Measurements from ENCODE around the gene ELF2. TPM values are rescaled to one million over a fixed set of nuclear protein-coding genes. Genes with fewer than 3 reads are reported as not detected.
"Not testable (repeated sequence)": the region's sequence is repeated elsewhere in the genome, so short reads cannot be mapped to it uniquely, and the experiment has no call there.

Gene ELF2
- total RNA-seq, 1 experiment from 2014 or later = 26.5 TPM

DNA sequence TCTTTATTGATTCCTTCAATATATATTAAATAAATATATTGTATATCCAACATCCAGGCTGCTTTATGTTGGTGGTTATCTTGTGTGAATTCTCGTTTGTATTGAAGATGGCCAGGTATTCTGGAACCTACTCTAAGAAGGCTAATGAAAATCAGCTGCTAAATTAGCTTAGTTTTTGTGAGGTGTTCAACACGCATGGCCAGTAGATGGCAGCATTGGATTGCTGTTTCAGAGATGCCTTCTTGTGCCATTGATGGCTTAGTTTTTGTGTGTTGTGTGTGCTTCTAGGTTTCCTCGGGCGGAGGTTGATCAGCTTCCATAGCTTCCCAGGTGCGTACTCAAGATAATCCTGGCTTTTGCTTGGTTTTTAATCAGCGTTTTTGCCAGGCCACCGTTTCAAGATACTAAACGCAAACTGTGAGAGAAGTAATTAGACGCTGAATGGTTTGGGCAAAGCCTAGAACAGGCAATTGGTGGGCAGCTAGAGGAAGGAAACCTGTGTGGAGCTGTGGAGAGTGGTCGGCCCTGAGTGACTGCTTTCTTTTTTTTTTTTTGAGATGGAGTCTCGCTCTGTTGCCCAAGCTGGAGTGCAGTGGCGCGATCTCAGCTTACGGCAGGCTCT lies 146.3 kb downstream of the ELF2 start:
- H3K4me1 Mint-ChIP-seq (ENCODE audit: insufficient read depth, unreplicated experiment) = peaks cover 11% of the 10 kb centered on the region
- H3K27ac Mint-ChIP-seq (ENCODE audit: low read depth, unreplicated experiment) = no peak overlapping the region
- ChIA-PET POLR2A (interaction anchor here (1.1 to 4.6 kb wide), 9 partner anchors 10 to 265 kb away, joined by 3 to 56 read pairs (median 6); partner anchors contain the start of genes ELF2 and NOCT), CTCF (interaction anchor here (0.6 to 7.5 kb wide), 50 partner anchors 11 to 621 kb away, joined by 3 to 84 read pairs (median 4); partner anchors contain the start of gene NOCT)
- H3K4me3 Mint-ChIP-seq (ENCODE audit: unreplicated experiment) = no peak overlapping the region
- peak; percentile 85 for DNase-seq (ENCODE audit: unreplicated experiment)
- peaks cover 16% of the 10 kb centered on the region for H3K36me3 Mint-ChIP-seq (ENCODE audit: insufficient read depth, unreplicated experiment)
- TF ChIP-seq, protein P1, sequence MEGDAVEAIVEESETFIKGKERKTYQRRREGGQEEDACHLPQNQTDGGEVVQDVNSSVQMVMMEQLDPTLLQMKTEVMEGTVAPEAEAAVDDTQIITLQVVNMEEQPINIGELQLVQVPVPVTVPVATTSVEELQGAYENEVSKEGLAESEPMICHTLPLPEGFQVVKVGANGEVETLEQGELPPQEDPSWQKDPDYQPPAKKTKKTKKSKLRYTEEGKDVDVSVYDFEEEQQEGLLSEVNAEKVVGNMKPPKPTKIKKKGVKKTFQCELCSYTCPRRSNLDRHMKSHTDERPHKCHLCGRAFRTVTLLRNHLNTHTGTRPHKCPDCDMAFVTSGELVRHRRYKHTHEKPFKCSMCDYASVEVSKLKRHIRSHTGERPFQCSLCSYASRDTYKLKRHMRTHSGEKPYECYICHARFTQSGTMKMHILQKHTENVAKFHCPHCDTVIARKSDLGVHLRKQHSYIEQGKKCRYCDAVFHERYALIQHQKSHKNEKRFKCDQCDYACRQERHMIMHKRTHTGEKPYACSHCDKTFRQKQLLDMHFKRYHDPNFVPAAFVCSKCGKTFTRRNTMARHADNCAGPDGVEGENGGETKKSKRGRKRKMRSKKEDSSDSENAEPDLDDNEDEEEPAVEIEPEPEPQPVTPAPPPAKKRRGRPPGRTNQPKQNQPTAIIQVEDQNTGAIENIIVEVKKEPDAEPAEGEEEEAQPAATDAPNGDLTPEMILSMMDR (IDR thresholded peaks at IDR 0.05; ENCODE audit: unreplicated experiment) = peak; percentile 70
- H3K27me3 Mint-ChIP-seq (ENCODE audit: insufficient read depth, unreplicated experiment) = no peaks in the 10 kb centered on the region
- intact Hi-C loops (cut with micrococcal nuclease) = loop anchor here (1.0 to 5.0 kb wide), 5 partner anchors 54 to 267 kb away; no protein-coding TSS in a partner anchor
- no peaks in the 10 kb centered on the region for H3K9me3 Mint-ChIP-seq (ENCODE audit: unreplicated experiment)
- BruUV-seq (replicated peaks) = no TSS peak

DNA sequence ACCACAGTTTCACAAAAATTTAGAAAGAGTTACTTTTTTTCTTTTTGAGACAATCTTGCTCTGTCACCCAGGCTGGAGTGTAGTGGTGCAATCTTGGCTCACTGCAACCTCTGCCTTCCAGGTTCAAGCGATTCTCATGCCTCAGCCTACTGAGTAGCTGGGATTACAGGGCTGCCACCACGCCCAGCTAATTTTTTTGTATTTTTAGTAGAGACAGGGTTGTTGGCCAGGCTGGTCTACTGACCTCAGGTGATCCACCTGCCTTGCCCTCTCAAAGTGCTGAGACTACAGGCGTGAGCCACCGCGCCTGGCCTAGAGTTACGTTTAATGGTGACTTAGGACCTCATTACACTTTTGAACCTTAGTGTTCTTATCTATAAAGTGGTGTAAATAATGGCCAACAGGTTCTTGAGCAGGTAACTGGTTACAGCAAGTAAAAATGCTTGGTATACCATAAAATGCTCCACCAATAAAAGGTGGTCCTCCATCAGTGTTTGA lies 147.1 kb downstream of the ELF2 start:
- H3K27me3 Mint-ChIP-seq (ENCODE audit: insufficient read depth, unreplicated experiment); H3K9me3 Mint-ChIP-seq (ENCODE audit: unreplicated experiment); DNase-seq (ENCODE audit: unreplicated experiment); H3K4me3 Mint-ChIP-seq (ENCODE audit: unreplicated experiment); BruUV-seq (replicated peaks); H3K27ac Mint-ChIP-seq (ENCODE audit: low read depth, unreplicated experiment): not testable (repeated sequence)
- CTCF ChIA-PET = interaction anchor here (0.6 to 7.5 kb wide), 42 partner anchors 11 to 622 kb away, joined by 3 to 84 read pairs (median 5); partner anchors contain the start of gene NOCT
- H3K36me3 Mint-ChIP-seq (ENCODE audit: insufficient read depth, unreplicated experiment) = peaks cover 16% of the 10 kb centered on the region
- intact Hi-C loops (cut with micrococcal nuclease) = loop anchor here (1.0 to 5.0 kb wide), 5 partner anchors 55 to 267 kb away; no protein-coding TSS in a partner anchor
- POLR2A ChIA-PET = interaction anchor here (0.7 to 4.6 kb wide), 10 partner anchors 9 to 266 kb away, joined by 3 to 56 read pairs (median 5); partner anchors contain the start of genes ELF2 and NOCT
- H3K4me1 Mint-ChIP-seq (ENCODE audit: insufficient read depth, unreplicated experiment) = peaks cover 12% of the 10 kb centered on the region

DNA sequence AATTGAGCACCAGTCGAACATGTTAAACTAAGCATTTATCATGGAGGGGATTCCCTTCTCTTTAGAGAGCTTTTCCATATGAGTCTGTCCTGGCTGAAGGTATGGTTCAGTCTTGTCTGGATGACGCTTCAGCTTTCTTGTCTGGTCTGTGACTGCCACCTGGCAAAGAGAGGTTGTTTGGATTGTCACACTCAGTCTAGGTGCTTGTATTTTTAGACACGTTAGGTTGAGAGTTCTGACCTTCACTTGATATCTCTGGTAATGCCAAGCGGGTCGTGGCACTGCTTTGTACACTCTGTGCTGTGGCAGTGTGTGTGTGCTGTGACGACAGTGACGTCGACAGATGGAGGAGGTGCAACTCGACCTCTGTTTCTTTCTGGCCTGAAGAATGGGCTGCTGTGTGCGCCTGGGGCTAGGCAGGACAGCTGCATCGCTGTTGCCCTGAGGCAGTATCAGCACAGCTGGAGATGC lies 148.8 kb downstream of the ELF2 start:
- ChIA-PET POLR2A (interaction anchor here (0.8 to 4.6 kb wide), 5 partner anchors 11 to 268 kb away, joined by 3 to 56 read pairs (median 5); partner anchors contain the start of gene NOCT), CTCF (interaction anchor here (0.6 to 7.5 kb wide), 6 partner anchors 9 to 199 kb away, joined by 3 to 84 read pairs (median 4); no protein-coding TSS in a partner anchor)
- H3K36me3 Mint-ChIP-seq (ENCODE audit: insufficient read depth, unreplicated experiment) = peaks cover 21% of the 10 kb centered on the region
- TF ChIP-seq, protein P1 (IDR thresholded peaks at IDR 0.05; ENCODE audit: unreplicated experiment) = no peak
- peak overlapping the region; percentile 40 for H3K27ac Mint-ChIP-seq (ENCODE audit: low read depth, unreplicated experiment)
- intact Hi-C loops (cut with micrococcal nuclease) = no loop called here
- no peak overlapping the region for H3K4me3 Mint-ChIP-seq (ENCODE audit: unreplicated experiment)
- BruUV-seq (replicated peaks) = no TSS peak
- H3K4me1 Mint-ChIP-seq (ENCODE audit: insufficient read depth, unreplicated experiment) = peaks cover 13% of the 10 kb centered on the region
- no peak for DNase-seq (ENCODE audit: unreplicated experiment)
- H3K27me3 Mint-ChIP-seq (ENCODE audit: insufficient read depth, unreplicated experiment) = no peaks in the 10 kb centered on the region
- no peaks in the 10 kb centered on the region for H3K9me3 Mint-ChIP-seq (ENCODE audit: unreplicated experiment)

DNA sequence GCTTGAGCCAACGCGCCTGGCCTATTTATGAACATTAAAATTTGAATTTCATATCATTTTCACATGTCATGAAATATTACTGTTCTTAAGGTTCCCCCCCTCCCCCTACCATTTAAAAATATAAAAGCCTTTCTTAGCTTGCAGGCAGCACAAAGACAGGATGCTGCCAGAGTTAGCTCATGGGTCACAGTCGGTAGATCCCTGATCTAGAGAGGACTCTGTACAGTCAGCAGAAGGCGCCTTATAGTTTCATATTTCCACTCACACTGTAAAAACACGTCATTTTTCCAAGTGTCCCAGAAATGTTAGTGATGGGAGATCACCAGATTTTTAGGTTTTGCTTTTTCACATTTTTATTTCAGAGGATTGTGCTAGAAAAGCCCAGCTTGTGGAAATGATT lies 149.2 kb downstream of the ELF2 start:
- CTCF ChIA-PET = interaction anchor here (0.6 to 7.5 kb wide), 5 partner anchors 8 to 199 kb away, joined by 3 to 84 read pairs (median 3); no protein-coding TSS in a partner anchor
- H3K27me3 Mint-ChIP-seq (ENCODE audit: insufficient read depth, unreplicated experiment) = no peaks in the 10 kb centered on the region
- H3K9me3 Mint-ChIP-seq (ENCODE audit: unreplicated experiment) = no peaks in the 10 kb centered on the region
- TF ChIP-seq, protein P1 (IDR thresholded peaks at IDR 0.05; ENCODE audit: unreplicated experiment) = no peak
- H3K4me1 Mint-ChIP-seq (ENCODE audit: insufficient read depth, unreplicated experiment) = peaks cover 13% of the 10 kb centered on the region
- POLR2A ChIA-PET = interaction anchor here (0.6 to 4.6 kb wide), 5 partner anchors 11 to 272 kb away, joined by 3 to 56 read pairs (median 4); partner anchors contain the start of gene NOCT
- BruUV-seq (replicated peaks) = no TSS peak
- H3K36me3 Mint-ChIP-seq (ENCODE audit: insufficient read depth, unreplicated experiment) = peaks cover 21% of the 10 kb centered on the region
- H3K27ac Mint-ChIP-seq (ENCODE audit: low read depth, unreplicated experiment) = no peak overlapping the region
- no peak overlapping the region for H3K4me3 Mint-ChIP-seq (ENCODE audit: unreplicated experiment)
- no peak for DNase-seq (ENCODE audit: unreplicated experiment)
- intact Hi-C loops (cut with micrococcal nuclease) = no loop called here

Data from MCF 10A (cell line).